Peyer's patch (tissue), 4 donors: ENCODE data around the gene JPT2.

Source experiments
- CTCF ChIP-seq, 6 experiments: fragments of 450-650 bp in 4 of 6; fragments of 200-600 bp in 2 of 6; sonication (generic) in 1 of 6; IDR thresholded peaks; one replicate each; pipeline ENCODE4 v1.5.1; 2017 to 2019; ENCODE audit warnings: antibody characterized with exemption in 6 of 6, mild to moderate bottlenecking in 3 of 6, moderate library complexity in 1 of 6
- POLR2A ChIP-seq, 2 donors: fragments of 450-650 bp; IDR thresholded peaks; one replicate each; pipeline ENCODE4 v1.5.1; 2017; ENCODE audit warnings: antibody characterized with exemption in 2 of 2, mild to moderate bottlenecking in 2 of 2, moderate library complexity in 2 of 2

GRCh38 chr16:1639282-1639681 is 38.8 kb upstream of the JPT2 start:
- no peak for TF ChIP-seq CTCF (IDR thresholded peaks at IDR 0.05)
- no peak for TF ChIP-seq POLR2A (IDR thresholded peaks at IDR 0.05)
